Natural killer cell (primary cell): ENCODE measurements around the gene NECTIN1. TPM values are rescaled to one million over a fixed set of nuclear protein-coding genes. Genes with fewer than 3 reads are reported as not detected.
A peak's percentile ranks its signal among the peaks of the same experiment; 100 is the strongest.

ENCODE experiments used
- ATAC-seq, 3 donors: fragments of 150-1000 bp in 2 of 3; fragments of 200-7000 bp in 1 of 3; cut with Tn5 transposase; 1 replicate in 1 of 3; 2 replicates in 2 of 3; pipeline ENCODE4 v1.10.0; 2021; ENCODE audit warnings: mild to moderate bottlenecking in 2 of 3, moderate library complexity in 2 of 3
- DNase-seq, 2 donors: peaks; one replicate each; pipeline versions ENCODE4 v3.0.0 to v3.0.0-alpha.2; 2013 to 2021; ENCODE audit warnings: mixed read lengths in 1 of 2
- H3K27ac ChIP-seq: one replicate; pipeline ENCODE4 v1.5.1; 2013; ENCODE audit warnings: mild to moderate bottlenecking, low read length
- H3K27me3 ChIP-seq: one replicate; pipeline ENCODE4 v1.6.1; 2013; ENCODE audit warnings: low read length; ENCODE audit not compliant: control insufficient read depth, insufficient read depth
- H3K36me3 ChIP-seq: one replicate; pipeline ENCODE4 v1.6.1; 2013; ENCODE audit warnings: low read length; ENCODE audit not compliant: control insufficient read depth, insufficient read depth
- H3K4me1 ChIP-seq: one replicate; pipeline ENCODE4 v1.6.1; 2013; ENCODE audit warnings: low read length; ENCODE audit not compliant: control insufficient read depth, insufficient read depth
- H3K4me3 ChIP-seq: one replicate; pipeline ENCODE4 v1.5.1; 2013; ENCODE audit warnings: low read length
- H3K9me3 ChIP-seq: one replicate; pipeline ENCODE4 v1.6.1; 2013; ENCODE audit warnings: low read length; ENCODE audit not compliant: control insufficient read depth, insufficient read depth
- H3K27ac Mint-ChIP-seq, 2 donors: one replicate each; pipeline ENCODE4 v1.8.0; 2022; ENCODE audit warnings: mild to moderate bottlenecking in 2 of 2, mixed read lengths in 2 of 2, moderate library complexity in 1 of 2
- H3K27me3 Mint-ChIP-seq, 2 donors: one replicate each; pipeline ENCODE4 v1.8.0; 2022; ENCODE audit warnings: low read depth in 2 of 2, mixed read lengths in 2 of 2
- H3K36me3 Mint-ChIP-seq: one replicate; pipeline ENCODE4 v1.8.0; 2022; ENCODE audit warnings: mixed read lengths
- H3K4me1 Mint-ChIP-seq, 2 donors: one replicate each; pipeline ENCODE4 v1.8.0; 2022; ENCODE audit warnings: mixed read lengths in 2 of 2
- H3K4me3 Mint-ChIP-seq: one replicate; pipeline ENCODE4 v1.8.0; 2022; ENCODE audit warnings: mild to moderate bottlenecking, moderate library complexity, mixed read lengths
- H3K9me3 Mint-ChIP-seq, 2 donors: one replicate each; pipeline ENCODE4 v1.8.0; 2022; ENCODE audit warnings: mixed read lengths in 2 of 2
- WGBS: methylation state at CpG from one replicate; pipeline ENCODE4 v1.1.7; 2013; ENCODE audit warnings: missing lambda C conversion rate; ENCODE audit not compliant: insufficient coverage; 5-methylcytosine and 5-hydroxymethylcytosine counted together
- intact Hi-C: fragments of 100-400 bp; cut with micrococcal nuclease; formaldehyde crosslinking; loops from one replicate; pipeline ENCODE4 v1.14.2; 2022
- total RNA-seq, 4 donors: library from RNA; stranded (reverse); fragments of 120-200 nt in 1 of 4; gene quantifications; one replicate each; pipeline versions ENCODE4 v1.2.3 to v1.2.4, GENCODE V29; 2013 to 2022
- TF ChIP-seq, protein P1 (sequence below): fragments of 200-600 bp; IDR thresholded peaks from one replicate; pipeline ENCODE4 v1.8.0; 2022; ENCODE audit warnings: antibody characterized with exemption

The NECTIN1 gene
- total RNA-seq, 3 donors from 2014 or later (not counting 1 experiment from before 2014, with no cell fraction given), result 5.8 to 18.8 (median 7.8) TPM

DNA sequence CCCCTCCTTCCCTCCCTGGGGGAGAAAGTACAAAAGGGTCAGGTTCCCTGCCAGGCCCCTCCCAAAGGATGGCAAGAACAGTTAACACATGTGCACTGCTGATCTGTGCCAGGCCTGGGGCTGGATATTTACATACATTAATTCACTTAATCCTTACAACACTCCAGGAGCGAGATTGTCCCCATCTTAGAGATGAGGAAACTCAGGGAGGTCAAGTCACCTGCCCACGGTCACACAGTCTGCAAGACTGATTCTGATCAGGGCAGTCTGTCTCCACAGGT is 36.5 kb downstream of the NECTIN1 start:
- Mint-ChIP-seq H3K4me1 (peaks cover 56 to 76% of the 10 kb centered on the region in 2 donors), H3K27me3 (peaks cover 39 to 46% of the 10 kb centered on the region in 2 donors), H3K4me3 (no peak overlapping the region), H3K9me3 (no peaks in the 10 kb centered on the region), H3K27ac (peak overlapping the region in 1 of 2 donors; percentile 88), H3K36me3 (no peaks in the 10 kb centered on the region)
- intact Hi-C loops, result no loop called here
- TF ChIP-seq, protein P1, sequence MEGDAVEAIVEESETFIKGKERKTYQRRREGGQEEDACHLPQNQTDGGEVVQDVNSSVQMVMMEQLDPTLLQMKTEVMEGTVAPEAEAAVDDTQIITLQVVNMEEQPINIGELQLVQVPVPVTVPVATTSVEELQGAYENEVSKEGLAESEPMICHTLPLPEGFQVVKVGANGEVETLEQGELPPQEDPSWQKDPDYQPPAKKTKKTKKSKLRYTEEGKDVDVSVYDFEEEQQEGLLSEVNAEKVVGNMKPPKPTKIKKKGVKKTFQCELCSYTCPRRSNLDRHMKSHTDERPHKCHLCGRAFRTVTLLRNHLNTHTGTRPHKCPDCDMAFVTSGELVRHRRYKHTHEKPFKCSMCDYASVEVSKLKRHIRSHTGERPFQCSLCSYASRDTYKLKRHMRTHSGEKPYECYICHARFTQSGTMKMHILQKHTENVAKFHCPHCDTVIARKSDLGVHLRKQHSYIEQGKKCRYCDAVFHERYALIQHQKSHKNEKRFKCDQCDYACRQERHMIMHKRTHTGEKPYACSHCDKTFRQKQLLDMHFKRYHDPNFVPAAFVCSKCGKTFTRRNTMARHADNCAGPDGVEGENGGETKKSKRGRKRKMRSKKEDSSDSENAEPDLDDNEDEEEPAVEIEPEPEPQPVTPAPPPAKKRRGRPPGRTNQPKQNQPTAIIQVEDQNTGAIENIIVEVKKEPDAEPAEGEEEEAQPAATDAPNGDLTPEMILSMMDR, result no peak
- H3K27ac ChIP-seq, result no peak overlapping the region
- no peaks in the 10 kb centered on the region for H3K36me3 ChIP-seq
- DNase-seq (no peak), ATAC-seq (no peak)
- no peak overlapping the region for H3K4me3 ChIP-seq
- peaks cover 69% of the 10 kb centered on the region for H3K4me1 ChIP-seq
- WGBS, result 90% methylated on average over 2 of the region's 2 CpGs
- peaks cover 29% of the 10 kb centered on the region for H3K27me3 ChIP-seq
- H3K9me3 ChIP-seq, result no peaks in the 10 kb centered on the region

DNA sequence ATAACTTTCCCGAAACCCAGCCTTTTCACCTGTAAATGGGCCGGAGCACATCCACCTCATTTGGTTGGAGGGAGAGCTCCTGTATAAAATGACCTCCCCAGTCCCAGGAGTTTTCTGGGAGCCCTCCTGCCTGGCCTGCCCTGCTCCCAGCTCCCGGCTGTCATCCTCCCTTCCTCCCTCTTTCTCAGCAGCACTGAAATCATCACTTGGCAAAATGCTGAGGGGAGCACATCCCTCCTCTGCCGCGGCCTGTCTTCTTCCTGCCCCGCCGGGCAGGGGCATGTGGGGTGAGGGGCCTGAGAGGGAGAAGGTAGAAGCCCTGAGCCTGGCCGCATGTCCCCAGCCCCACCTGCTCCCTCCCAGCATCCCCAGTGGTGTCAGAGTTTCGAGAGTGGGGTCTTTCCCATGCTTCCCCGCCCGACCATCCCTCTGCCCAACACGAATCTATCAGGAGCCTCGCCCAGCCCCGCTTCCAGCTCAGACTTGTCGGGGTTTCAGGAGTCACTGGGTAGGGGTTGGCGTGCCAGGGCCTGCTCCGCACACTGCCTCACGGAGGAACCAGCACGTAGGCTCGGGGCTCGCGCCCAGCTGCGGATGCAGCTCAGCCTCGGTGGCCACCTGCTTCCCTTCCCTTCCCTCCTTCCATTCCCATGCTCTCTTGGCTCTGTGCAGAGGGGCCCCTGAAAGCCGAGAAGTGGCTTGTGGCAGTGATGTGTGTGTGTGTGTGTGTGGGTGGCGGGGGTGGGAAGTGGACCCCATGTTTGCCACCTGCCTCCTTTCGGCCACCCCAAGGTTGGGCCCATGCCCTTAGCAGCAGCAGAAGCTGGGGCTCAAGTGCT is 37.1 kb downstream of the NECTIN1 start:
- no peak for DNase-seq
- H3K27ac Mint-ChIP-seq, result peak overlapping the region in 1 of 2 donors; percentile 73
- 96% methylated on average over 22 of the region's 27 CpGs for WGBS
- Histone ChIP-seq H3K4me3 (no peak overlapping the region), H3K9me3 (no peaks in the 10 kb centered on the region), H3K27ac (no peak overlapping the region), H3K4me1 (peaks cover 73% of the 10 kb centered on the region), H3K36me3 (no peaks in the 10 kb centered on the region), H3K27me3 (peaks cover 33% of the 10 kb centered on the region)
- peaks cover 50 to 76% of the 10 kb centered on the region in 2 donors for H3K4me1 Mint-ChIP-seq
- ATAC-seq, result no peak
- intact Hi-C loops, result loop anchor here (2.0 kb wide), 1 partner anchor 37 kb away; the partner anchor contains the start of gene NECTIN1
- H3K4me3 Mint-ChIP-seq, result peak overlapping the region; percentile 77
- H3K36me3 Mint-ChIP-seq, result no peaks in the 10 kb centered on the region
- TF ChIP-seq, protein P1, result no peak
- H3K27me3 Mint-ChIP-seq, result peaks cover 40 to 46% of the 10 kb centered on the region in 2 donors
- H3K9me3 Mint-ChIP-seq, result no peaks in the 10 kb centered on the region

DNA sequence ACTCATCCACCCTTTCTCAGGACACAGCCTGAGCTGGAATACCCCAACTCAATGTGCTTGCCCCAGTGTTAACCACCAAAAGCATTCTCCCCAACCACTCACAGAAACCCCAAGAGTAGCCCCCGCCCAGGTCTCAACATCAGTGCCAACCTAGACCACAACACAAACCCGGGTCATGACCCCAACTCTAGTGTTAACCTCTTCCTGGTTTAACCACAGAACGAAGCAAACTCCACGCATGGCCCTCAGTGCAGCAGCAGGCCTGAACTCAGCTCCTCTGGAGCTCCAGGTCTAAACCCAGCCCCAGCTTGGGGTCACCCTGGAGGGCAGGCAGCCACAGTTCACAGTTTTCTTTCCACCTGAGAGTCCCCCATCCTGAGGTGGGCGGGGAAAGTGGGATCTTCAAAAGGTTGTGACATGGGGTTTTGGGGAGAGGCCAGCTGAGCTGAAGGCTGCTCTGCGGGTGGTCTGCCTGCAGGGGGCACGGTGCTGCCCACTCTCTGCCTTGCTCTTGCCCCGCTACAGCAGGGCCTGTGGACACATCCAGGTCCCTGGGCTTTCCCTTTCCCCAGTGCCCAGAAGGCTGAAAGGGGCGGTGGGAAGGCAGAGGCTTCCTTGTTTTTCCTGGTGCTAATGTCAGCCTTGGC is 37.9 kb downstream of the NECTIN1 start:
- Mint-ChIP-seq H3K27ac (peak overlapping the region; percentile 57 to 73), H3K27me3 (peaks cover 48 to 52% of the 10 kb centered on the region in 2 donors), H3K9me3 (no peaks in the 10 kb centered on the region), H3K36me3 (no peaks in the 10 kb centered on the region), H3K4me3 (peak overlapping the region; percentile 77), H3K4me1 (peaks cover 49 to 75% of the 10 kb centered on the region in 2 donors)
- ATAC-seq (peak; percentile 69 to 92 (median 80)), DNase-seq (peak; percentile 59 to 64)
- TF ChIP-seq, protein P1, result no peak
- Histone ChIP-seq H3K4me1 (peaks cover 72% of the 10 kb centered on the region), H3K27ac (no peak overlapping the region), H3K4me3 (no peak overlapping the region), H3K9me3 (no peaks in the 10 kb centered on the region), H3K27me3 (peaks cover 41% of the 10 kb centered on the region), H3K36me3 (no peaks in the 10 kb centered on the region)
- intact Hi-C loops, result loop anchor here (2.0 kb wide), 1 partner anchor 38 kb away; the partner anchor contains the start of gene NECTIN1
- 22% methylated on average over 9 of the region's 9 CpGs for WGBS
